ENCODE measurements around the gene CNST. TPM values are rescaled to one million over a fixed set of nuclear protein-coding genes. Genes with fewer than 3 reads are reported as not detected.
"Not testable (repeated sequence)": the region's sequence is repeated elsewhere in the genome, so short reads cannot be mapped to it uniquely, and the experiment has no call there.

The CNST gene
- total RNA-seq, 1 experiment from 2014 or later: 14.8 TPM

- intact Hi-C loops (cut with micrococcal nuclease; ENCODE audit: unreplicated experiment): no loop called here
- CTCF ChIA-PET: no interaction called here
- BruUV-seq (replicated peaks): no TSS peak
- Histone ChIP-seq H3K4me3 (ENCODE audit: low read depth, low read length) (no peak overlapping the region), H3K36me3 (ENCODE audit: control insufficient read depth, insufficient read depth, low read length) (peaks cover 2% of the 10 kb centered on the region; the same call in 1 of the 2 replicates), H3K27me3 (replicated peaks; ENCODE audit: control insufficient read depth, insufficient read depth, low read length) (no peaks in the 10 kb centered on the region), H3K4me1 (no peaks in the 10 kb centered on the region), H3K9me3 (no peaks in the 10 kb centered on the region)
- Mint-ChIP-seq H3K27me3 (ENCODE audit: insufficient read depth, unreplicated experiment) (no peaks in the 10 kb centered on the region), H3K36me3 (ENCODE audit: insufficient read depth, unreplicated experiment) (peaks cover 54% of the 10 kb centered on the region), H3K27ac (ENCODE audit: unreplicated experiment) (no peak overlapping the region), H3K9me3 (ENCODE audit: unreplicated experiment) (no peaks in the 10 kb centered on the region), H3K4me1 (ENCODE audit: low read depth, unreplicated experiment) (no peaks in the 10 kb centered on the region), H3K4me3 (ENCODE audit: unreplicated experiment) (no peak overlapping the region)
- no peak for TF ChIP-seq CTCF (IDR thresholded peaks at IDR 0.05; ENCODE audit: insufficient read depth in 1 of 2, low read depth in 1 of 2, low read length in 1 of 2, severe bottlenecking in 1 of 2, unreplicated experiment in 1 of 2)
- POLR2A ChIA-PET: no interaction called here
- no peak for DNase-seq
These were observed 8.2 kb upstream of the CNST start for GRCh38 chr1:246558041-246558440.

GRCh38 chr1:246559310-246559709 lies 6.9 kb upstream of the CNST start:
- Histone ChIP-seq H3K36me3 (ENCODE audit: control insufficient read depth, insufficient read depth, low read length) (peaks cover 2% of the 10 kb centered on the region; the same call in 1 of the 2 replicates), H3K4me1 (no peaks in the 10 kb centered on the region), H3K9me3 (no peaks in the 10 kb centered on the region), H3K4me3 (ENCODE audit: low read depth, low read length) (no peak overlapping the region), H3K27me3 (replicated peaks; ENCODE audit: control insufficient read depth, insufficient read depth, low read length) (no peaks in the 10 kb centered on the region)
- ChIA-PET CTCF (no interaction called here), POLR2A (no interaction called here)
- intact Hi-C loops (cut with micrococcal nuclease; ENCODE audit: unreplicated experiment): no loop called here
- H3K4me1 Mint-ChIP-seq (ENCODE audit: low read depth, unreplicated experiment): no peaks in the 10 kb centered on the region
- peaks cover 46% of the 10 kb centered on the region for H3K36me3 Mint-ChIP-seq (ENCODE audit: insufficient read depth, unreplicated experiment)
- no peak for DNase-seq
- H3K27me3 Mint-ChIP-seq (ENCODE audit: insufficient read depth, unreplicated experiment): no peaks in the 10 kb centered on the region
- no peak for TF ChIP-seq CTCF (IDR thresholded peaks at IDR 0.05; ENCODE audit: insufficient read depth in 1 of 2, low read depth in 1 of 2, low read length in 1 of 2, severe bottlenecking in 1 of 2, unreplicated experiment in 1 of 2)
- no TSS peak for BruUV-seq (replicated peaks)
- no peak overlapping the region for H3K4me3 Mint-ChIP-seq (ENCODE audit: unreplicated experiment)
- no peaks in the 10 kb centered on the region for H3K9me3 Mint-ChIP-seq (ENCODE audit: unreplicated experiment)
- H3K27ac Mint-ChIP-seq (ENCODE audit: unreplicated experiment): no peak overlapping the region

GRCh38 chr1:246560833-246561232 lies 5.4 kb upstream of the CNST start:
- H3K27me3 ChIP-seq (replicated peaks; ENCODE audit: control insufficient read depth, insufficient read depth, low read length); H3K4me1 Mint-ChIP-seq (ENCODE audit: low read depth, unreplicated experiment); H3K9me3 Mint-ChIP-seq (ENCODE audit: unreplicated experiment); H3K36me3 ChIP-seq (ENCODE audit: control insufficient read depth, insufficient read depth, low read length); H3K4me1 ChIP-seq; H3K4me3 ChIP-seq (ENCODE audit: low read depth, low read length); H3K9me3 ChIP-seq; CTCF ChIA-PET; H3K4me3 Mint-ChIP-seq (ENCODE audit: unreplicated experiment); intact Hi-C loops (cut with micrococcal nuclease; ENCODE audit: unreplicated experiment); H3K27me3 Mint-ChIP-seq (ENCODE audit: insufficient read depth, unreplicated experiment); BruUV-seq (replicated peaks); H3K27ac Mint-ChIP-seq (ENCODE audit: unreplicated experiment); POLR2A ChIA-PET; DNase-seq: not testable (repeated sequence)
- peaks cover 45% of the 10 kb centered on the region for H3K36me3 Mint-ChIP-seq (ENCODE audit: insufficient read depth, unreplicated experiment)

Data from Caco-2 (cell line).